ENCODE results near the gene DAB2. TPM values are rescaled to one million over a fixed set of nuclear protein-coding genes. Genes with fewer than 3 reads are reported as not detected.

Gene DAB2
- total RNA-seq, 1 experiment from 2014 or later, result 5.5 TPM

DNA sequence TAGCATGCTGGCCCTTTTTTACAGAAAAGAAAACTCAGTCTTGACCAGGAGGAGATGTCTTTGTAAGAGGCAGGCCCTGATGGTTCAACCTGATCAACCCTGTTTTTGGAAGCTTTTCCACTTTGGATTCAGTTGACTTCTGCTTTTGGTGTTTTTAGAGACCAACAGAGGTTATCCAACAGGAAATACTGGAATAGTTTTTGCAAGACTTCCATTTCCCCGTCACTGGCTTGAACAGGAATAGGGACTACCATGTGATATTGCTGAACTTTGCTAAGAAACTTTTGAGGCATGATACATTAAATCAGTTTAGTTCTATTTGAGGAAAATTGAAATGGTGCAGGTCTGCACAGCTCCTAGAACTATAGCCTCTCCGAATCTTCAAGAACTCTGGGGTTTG lies 17.1 kb upstream of the DAB2 start:
- no peak overlapping the region for H3K27ac ChIP-seq (ENCODE audit: low read depth, low read length)
- no peaks in the 10 kb centered on the region for H3K36me3 ChIP-seq (ENCODE audit: control insufficient read depth in 1 of 2, insufficient read depth in 2 of 2, low read length in 2 of 2)
- no peaks in the 10 kb centered on the region for H4K20me1 ChIP-seq (ENCODE audit: insufficient read depth)
- no peaks in the 10 kb centered on the region for H3K4me1 ChIP-seq (ENCODE audit: control insufficient read depth in 1 of 2, insufficient read depth in 2 of 2, low read length in 2 of 2)
- intact Hi-C loops (cut with micrococcal nuclease), result no loop called here
- TF ChIP-seq SP1 (IDR thresholded peaks at IDR 0.05; ENCODE audit: low read depth), result no peak
- no peak for TF ChIP-seq EZH2 (IDR thresholded peaks at IDR 0.05)
- no peak for TF ChIP-seq ELF1 (IDR thresholded peaks at IDR 0.05; ENCODE audit: borderline replicate concordance, low read depth)
- no peak for TF ChIP-seq ZFX (IDR thresholded peaks at IDR 0.05)
- no peak for TF ChIP-seq SIN3A (IDR thresholded peaks at IDR 0.05; ENCODE audit: low read depth)
- no peak for TF ChIP-seq EZH2phosphoT487 (IDR thresholded peaks at IDR 0.05; ENCODE audit: borderline replicate concordance)
- TF ChIP-seq, protein P1, sequence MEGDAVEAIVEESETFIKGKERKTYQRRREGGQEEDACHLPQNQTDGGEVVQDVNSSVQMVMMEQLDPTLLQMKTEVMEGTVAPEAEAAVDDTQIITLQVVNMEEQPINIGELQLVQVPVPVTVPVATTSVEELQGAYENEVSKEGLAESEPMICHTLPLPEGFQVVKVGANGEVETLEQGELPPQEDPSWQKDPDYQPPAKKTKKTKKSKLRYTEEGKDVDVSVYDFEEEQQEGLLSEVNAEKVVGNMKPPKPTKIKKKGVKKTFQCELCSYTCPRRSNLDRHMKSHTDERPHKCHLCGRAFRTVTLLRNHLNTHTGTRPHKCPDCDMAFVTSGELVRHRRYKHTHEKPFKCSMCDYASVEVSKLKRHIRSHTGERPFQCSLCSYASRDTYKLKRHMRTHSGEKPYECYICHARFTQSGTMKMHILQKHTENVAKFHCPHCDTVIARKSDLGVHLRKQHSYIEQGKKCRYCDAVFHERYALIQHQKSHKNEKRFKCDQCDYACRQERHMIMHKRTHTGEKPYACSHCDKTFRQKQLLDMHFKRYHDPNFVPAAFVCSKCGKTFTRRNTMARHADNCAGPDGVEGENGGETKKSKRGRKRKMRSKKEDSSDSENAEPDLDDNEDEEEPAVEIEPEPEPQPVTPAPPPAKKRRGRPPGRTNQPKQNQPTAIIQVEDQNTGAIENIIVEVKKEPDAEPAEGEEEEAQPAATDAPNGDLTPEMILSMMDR (IDR thresholded peaks at IDR 0.05 in 2 of 3, conservative IDR thresholded peaks at IDR 0.05 in 1 of 3; ENCODE audit: borderline replicate concordance in 1 of 3, insufficient read depth in 1 of 3, low read depth in 2 of 3, low read length in 2 of 3), result no peak
- TF ChIP-seq TCF7L2 (IDR thresholded peaks at IDR 0.05; ENCODE audit: borderline replicate concordance, extremely low read depth, insufficient read depth, insufficient read length), result no peak
- TF ChIP-seq JUND (IDR thresholded peaks at IDR 0.05), result no peak
- no peak for TF ChIP-seq CEBPB (IDR thresholded peaks at IDR 0.05; ENCODE audit: low read depth)
- TF ChIP-seq, protein P2, sequence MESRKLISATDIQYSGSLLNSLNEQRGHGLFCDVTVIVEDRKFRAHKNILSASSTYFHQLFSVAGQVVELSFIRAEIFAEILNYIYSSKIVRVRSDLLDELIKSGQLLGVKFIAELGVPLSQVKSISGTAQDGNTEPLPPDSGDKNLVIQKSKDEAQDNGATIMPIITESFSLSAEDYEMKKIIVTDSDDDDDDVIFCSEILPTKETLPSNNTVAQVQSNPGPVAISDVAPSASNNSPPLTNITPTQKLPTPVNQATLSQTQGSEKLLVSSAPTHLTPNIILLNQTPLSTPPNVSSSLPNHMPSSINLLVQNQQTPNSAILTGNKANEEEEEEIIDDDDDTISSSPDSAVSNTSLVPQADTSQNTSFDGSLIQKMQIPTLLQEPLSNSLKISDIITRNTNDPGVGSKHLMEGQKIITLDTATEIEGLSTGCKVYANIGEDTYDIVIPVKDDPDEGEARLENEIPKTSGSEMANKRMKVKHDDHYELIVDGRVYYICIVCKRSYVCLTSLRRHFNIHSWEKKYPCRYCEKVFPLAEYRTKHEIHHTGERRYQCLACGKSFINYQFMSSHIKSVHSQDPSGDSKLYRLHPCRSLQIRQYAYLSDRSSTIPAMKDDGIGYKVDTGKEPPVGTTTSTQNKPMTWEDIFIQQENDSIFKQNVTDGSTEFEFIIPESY (IDR thresholded peaks at IDR 0.05; ENCODE audit: extremely low read depth, insufficient replicate concordance, low read length), result no peak
- TF ChIP-seq, protein P3, sequence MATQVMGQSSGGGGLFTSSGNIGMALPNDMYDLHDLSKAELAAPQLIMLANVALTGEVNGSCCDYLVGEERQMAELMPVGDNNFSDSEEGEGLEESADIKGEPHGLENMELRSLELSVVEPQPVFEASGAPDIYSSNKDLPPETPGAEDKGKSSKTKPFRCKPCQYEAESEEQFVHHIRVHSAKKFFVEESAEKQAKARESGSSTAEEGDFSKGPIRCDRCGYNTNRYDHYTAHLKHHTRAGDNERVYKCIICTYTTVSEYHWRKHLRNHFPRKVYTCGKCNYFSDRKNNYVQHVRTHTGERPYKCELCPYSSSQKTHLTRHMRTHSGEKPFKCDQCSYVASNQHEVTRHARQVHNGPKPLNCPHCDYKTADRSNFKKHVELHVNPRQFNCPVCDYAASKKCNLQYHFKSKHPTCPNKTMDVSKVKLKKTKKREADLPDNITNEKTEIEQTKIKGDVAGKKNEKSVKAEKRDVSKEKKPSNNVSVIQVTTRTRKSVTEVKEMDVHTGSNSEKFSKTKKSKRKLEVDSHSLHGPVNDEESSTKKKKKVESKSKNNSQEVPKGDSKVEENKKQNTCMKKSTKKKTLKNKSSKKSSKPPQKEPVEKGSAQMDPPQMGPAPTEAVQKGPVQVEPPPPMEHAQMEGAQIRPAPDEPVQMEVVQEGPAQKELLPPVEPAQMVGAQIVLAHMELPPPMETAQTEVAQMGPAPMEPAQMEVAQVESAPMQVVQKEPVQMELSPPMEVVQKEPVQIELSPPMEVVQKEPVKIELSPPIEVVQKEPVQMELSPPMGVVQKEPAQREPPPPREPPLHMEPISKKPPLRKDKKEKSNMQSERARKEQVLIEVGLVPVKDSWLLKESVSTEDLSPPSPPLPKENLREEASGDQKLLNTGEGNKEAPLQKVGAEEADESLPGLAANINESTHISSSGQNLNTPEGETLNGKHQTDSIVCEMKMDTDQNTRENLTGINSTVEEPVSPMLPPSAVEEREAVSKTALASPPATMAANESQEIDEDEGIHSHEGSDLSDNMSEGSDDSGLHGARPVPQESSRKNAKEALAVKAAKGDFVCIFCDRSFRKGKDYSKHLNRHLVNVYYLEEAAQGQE (IDR thresholded peaks at IDR 0.05; ENCODE audit: low read depth), result no peak
- TF ChIP-seq, protein P4, sequence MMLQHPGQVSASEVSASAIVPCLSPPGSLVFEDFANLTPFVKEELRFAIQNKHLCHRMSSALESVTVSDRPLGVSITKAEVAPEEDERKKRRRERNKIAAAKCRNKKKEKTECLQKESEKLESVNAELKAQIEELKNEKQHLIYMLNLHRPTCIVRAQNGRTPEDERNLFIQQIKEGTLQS (IDR thresholded peaks at IDR 0.05), result no peak
- TF ChIP-seq POLR2AphosphoS5 (IDR thresholded peaks at IDR 0.05; ENCODE audit: low read depth, low read length), result no peak
- TF ChIP-seq POLR2A (IDR thresholded peaks at IDR 0.05; ENCODE audit: borderline replicate concordance, extremely low read depth, insufficient read depth, insufficient read length), result no peak
- TF ChIP-seq ZNF274 (IDR thresholded peaks at IDR 0.05; ENCODE audit: low read depth, low read length), result no peak
- no peak for TF ChIP-seq EGR1 (IDR thresholded peaks at IDR 0.05; ENCODE audit: low read depth)
- ChIA-PET POLR2A (interaction anchor here (2.0 kb wide), 1 partner anchor 17 kb away, joined by 6 read pairs; the partner anchor contains the start of gene DAB2), RAD21 (ENCODE audit: low non-redundant PET in 1 of 2, low total read pairs in 2 of 2, uncharacterized antibody in 2 of 2, unreplicated experiment in 2 of 2) (no interaction called here), CTCF (interaction anchor here (1.5 kb wide), 1 partner anchor 224 kb away, joined by 3 read pairs; no protein-coding TSS in a partner anchor)
- no peaks in the 10 kb centered on the region for H3K27me3 ChIP-seq (ENCODE audit: insufficient read depth, low read length)
- H3K4me2 ChIP-seq (ENCODE audit: low read length), result no peak overlapping the region
- H2AFZ ChIP-seq (ENCODE audit: low read depth, low read length, poor library complexity, severe bottlenecking), result no peak overlapping the region
- no peak overlapping the region for H3K9ac ChIP-seq (ENCODE audit: low read length)
- H3K9me3 ChIP-seq (ENCODE audit: control insufficient read depth in 1 of 2, insufficient read depth in 1 of 2, low read depth in 1 of 2, low read length in 2 of 2), result no peaks in the 10 kb centered on the region
- no peak for DNase-seq (ENCODE audit: low read depth, low spot score)
- no peaks in the 10 kb centered on the region for H3K79me2 ChIP-seq (ENCODE audit: insufficient read depth, low read length)
- no TSS peak for BruUV-seq (replicated peaks)
- no peak for ATAC-seq
- no peak overlapping the region for H3K4me3 ChIP-seq (replicated peaks in 1 of 2; ENCODE audit: low read depth in 1 of 2, low read length in 2 of 2)
- no peaks in the 10 kb centered on the region for H3K9me2 ChIP-seq (ENCODE audit: insufficient read depth)

All from HCT116 (cell line).